Measurements from ENCODE around the gene MSI2. TPM values are rescaled to one million over a fixed set of nuclear protein-coding genes. Genes with fewer than 3 reads are reported as not detected.

Gene MSI2
- total RNA-seq, 1 experiment from 2014 or later, result 174 TPM

GRCh38 chr17:57625511-57625910 lies 369.2 kb downstream of the MSI2 start:
- POLR2A ChIA-PET, result no interaction called here
- H3K4me1 Mint-ChIP-seq (ENCODE audit: low read depth, unreplicated experiment), result no peaks in the 10 kb centered on the region
- CTCF ChIA-PET, result no interaction called here
- H3K36me3 Mint-ChIP-seq (ENCODE audit: insufficient read depth, unreplicated experiment), result peaks cover 47% of the 10 kb centered on the region
- H3K27ac Mint-ChIP-seq (ENCODE audit: unreplicated experiment), result no peak overlapping the region
- BruUV-seq (replicated peaks), result no TSS peak
- intact Hi-C loops (cut with micrococcal nuclease; ENCODE audit: unreplicated experiment), result no loop called here
- Histone ChIP-seq H3K27me3 (replicated peaks; ENCODE audit: control insufficient read depth, insufficient read depth, low read length) (no peaks in the 10 kb centered on the region), H3K36me3 (ENCODE audit: control insufficient read depth, insufficient read depth, low read length) (no peaks in the 10 kb centered on the region; the same call in 1 of the 2 replicates), H3K9me3 (no peaks in the 10 kb centered on the region), H3K4me1 (no peaks in the 10 kb centered on the region), H3K4me3 (ENCODE audit: low read depth, low read length) (no peak overlapping the region)
- no peak overlapping the region for H3K4me3 Mint-ChIP-seq (ENCODE audit: unreplicated experiment)
- H3K9me3 Mint-ChIP-seq (ENCODE audit: unreplicated experiment), result no peaks in the 10 kb centered on the region
- no peaks in the 10 kb centered on the region for H3K27me3 Mint-ChIP-seq (ENCODE audit: insufficient read depth, unreplicated experiment)
- TF ChIP-seq, protein P1, sequence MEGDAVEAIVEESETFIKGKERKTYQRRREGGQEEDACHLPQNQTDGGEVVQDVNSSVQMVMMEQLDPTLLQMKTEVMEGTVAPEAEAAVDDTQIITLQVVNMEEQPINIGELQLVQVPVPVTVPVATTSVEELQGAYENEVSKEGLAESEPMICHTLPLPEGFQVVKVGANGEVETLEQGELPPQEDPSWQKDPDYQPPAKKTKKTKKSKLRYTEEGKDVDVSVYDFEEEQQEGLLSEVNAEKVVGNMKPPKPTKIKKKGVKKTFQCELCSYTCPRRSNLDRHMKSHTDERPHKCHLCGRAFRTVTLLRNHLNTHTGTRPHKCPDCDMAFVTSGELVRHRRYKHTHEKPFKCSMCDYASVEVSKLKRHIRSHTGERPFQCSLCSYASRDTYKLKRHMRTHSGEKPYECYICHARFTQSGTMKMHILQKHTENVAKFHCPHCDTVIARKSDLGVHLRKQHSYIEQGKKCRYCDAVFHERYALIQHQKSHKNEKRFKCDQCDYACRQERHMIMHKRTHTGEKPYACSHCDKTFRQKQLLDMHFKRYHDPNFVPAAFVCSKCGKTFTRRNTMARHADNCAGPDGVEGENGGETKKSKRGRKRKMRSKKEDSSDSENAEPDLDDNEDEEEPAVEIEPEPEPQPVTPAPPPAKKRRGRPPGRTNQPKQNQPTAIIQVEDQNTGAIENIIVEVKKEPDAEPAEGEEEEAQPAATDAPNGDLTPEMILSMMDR (IDR thresholded peaks at IDR 0.05; ENCODE audit: insufficient read depth in 1 of 2, low read depth in 1 of 2, low read length in 1 of 2, severe bottlenecking in 1 of 2, unreplicated experiment in 1 of 2), result no peak
- no peak for DNase-seq

DNA sequence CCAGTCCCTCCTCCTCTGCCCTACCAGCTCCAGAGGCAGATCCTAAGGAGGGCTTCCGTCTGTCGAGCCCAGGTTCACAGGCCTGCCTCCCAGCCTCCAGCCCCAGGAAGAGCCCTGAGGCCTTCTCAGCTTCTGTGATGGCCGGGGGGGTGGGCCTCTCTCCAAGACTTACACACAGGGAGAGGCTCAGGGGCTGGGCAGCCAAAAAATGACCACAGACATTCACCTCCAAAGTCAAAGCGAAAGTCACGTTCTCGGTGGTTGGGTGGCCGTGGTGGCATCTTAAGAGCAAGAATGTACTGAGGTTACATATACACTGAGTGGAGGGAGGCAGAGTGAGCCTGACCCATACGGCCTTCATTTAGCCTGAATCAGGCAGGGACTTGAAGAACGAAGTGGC lies 369.6 kb downstream of the MSI2 start:
- Histone ChIP-seq H3K27me3 (replicated peaks; ENCODE audit: control insufficient read depth, insufficient read depth, low read length) (no peaks in the 10 kb centered on the region), H3K4me3 (ENCODE audit: low read depth, low read length) (no peak overlapping the region), H3K36me3 (ENCODE audit: control insufficient read depth, insufficient read depth, low read length) (no peaks in the 10 kb centered on the region; the same call in 1 of the 2 replicates), H3K9me3 (no peaks in the 10 kb centered on the region), H3K4me1 (no peaks in the 10 kb centered on the region)
- H3K27ac Mint-ChIP-seq (ENCODE audit: unreplicated experiment), result no peak overlapping the region
- H3K4me3 Mint-ChIP-seq (ENCODE audit: unreplicated experiment), result no peak overlapping the region
- peaks cover 47% of the 10 kb centered on the region for H3K36me3 Mint-ChIP-seq (ENCODE audit: insufficient read depth, unreplicated experiment)
- ChIA-PET CTCF (no interaction called here), POLR2A (no interaction called here)
- intact Hi-C loops (cut with micrococcal nuclease; ENCODE audit: unreplicated experiment), result no loop called here
- TF ChIP-seq, protein P1 (IDR thresholded peaks at IDR 0.05; ENCODE audit: insufficient read depth in 1 of 2, low read depth in 1 of 2, low read length in 1 of 2, severe bottlenecking in 1 of 2, unreplicated experiment in 1 of 2), result no peak
- DNase-seq, result no peak
- BruUV-seq (replicated peaks), result no TSS peak
- no peaks in the 10 kb centered on the region for H3K9me3 Mint-ChIP-seq (ENCODE audit: unreplicated experiment)
- H3K4me1 Mint-ChIP-seq (ENCODE audit: low read depth, unreplicated experiment), result no peaks in the 10 kb centered on the region
- H3K27me3 Mint-ChIP-seq (ENCODE audit: insufficient read depth, unreplicated experiment), result no peaks in the 10 kb centered on the region

DNA sequence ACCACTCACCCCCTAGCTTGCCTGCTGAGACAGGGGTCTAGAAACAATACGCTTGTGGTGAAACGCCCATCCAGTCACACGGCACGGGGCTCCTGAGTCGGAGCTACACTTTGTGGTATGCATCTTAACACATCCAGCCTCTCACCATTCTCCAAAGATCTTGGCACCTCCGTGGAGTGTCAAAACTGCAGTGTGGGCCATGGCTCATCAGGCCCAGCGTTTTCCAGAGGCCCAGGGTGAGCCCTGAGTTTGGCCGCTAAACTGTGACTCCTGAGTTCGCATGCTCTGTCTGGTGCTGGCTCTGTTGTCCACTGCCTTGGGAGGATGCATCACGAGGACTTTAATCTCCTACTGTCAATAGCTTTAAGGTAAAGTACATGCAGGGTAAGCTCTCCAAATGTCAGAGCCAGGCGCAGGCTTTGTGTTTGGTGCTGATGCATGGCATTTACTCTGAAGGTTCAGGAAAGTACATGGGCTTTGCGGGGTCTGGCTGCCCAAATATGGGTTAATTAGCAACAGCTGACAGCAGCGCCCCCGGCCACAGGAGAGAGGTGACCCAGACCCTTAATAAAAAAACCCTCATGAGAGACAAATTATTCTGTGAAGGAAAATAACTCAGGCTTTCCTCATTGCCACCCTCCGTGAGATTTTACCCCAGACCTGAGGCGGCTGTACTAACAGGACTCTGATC lies 370.3 kb downstream of the MSI2 start:
- no peak overlapping the region for H3K27ac Mint-ChIP-seq (ENCODE audit: unreplicated experiment)
- no peaks in the 10 kb centered on the region for H3K9me3 Mint-ChIP-seq (ENCODE audit: unreplicated experiment)
- Histone ChIP-seq H3K27me3 (replicated peaks; ENCODE audit: control insufficient read depth, insufficient read depth, low read length) (no peaks in the 10 kb centered on the region), H3K9me3 (no peaks in the 10 kb centered on the region), H3K4me1 (no peaks in the 10 kb centered on the region), H3K36me3 (ENCODE audit: control insufficient read depth, insufficient read depth, low read length) (no peaks in the 10 kb centered on the region; the same call in none of the 2 replicates), H3K4me3 (ENCODE audit: low read depth, low read length) (no peak overlapping the region)
- H3K27me3 Mint-ChIP-seq (ENCODE audit: insufficient read depth, unreplicated experiment), result no peaks in the 10 kb centered on the region
- no peaks in the 10 kb centered on the region for H3K4me1 Mint-ChIP-seq (ENCODE audit: low read depth, unreplicated experiment)
- DNase-seq, result no peak
- TF ChIP-seq, protein P1 (IDR thresholded peaks at IDR 0.05; ENCODE audit: insufficient read depth in 1 of 2, low read depth in 1 of 2, low read length in 1 of 2, severe bottlenecking in 1 of 2, unreplicated experiment in 1 of 2), result no peak
- no peak overlapping the region for H3K4me3 Mint-ChIP-seq (ENCODE audit: unreplicated experiment)
- ChIA-PET CTCF (no interaction called here), POLR2A (no interaction called here)
- intact Hi-C loops (cut with micrococcal nuclease; ENCODE audit: unreplicated experiment), result no loop called here
- no TSS peak for BruUV-seq (replicated peaks)
- H3K36me3 Mint-ChIP-seq (ENCODE audit: insufficient read depth, unreplicated experiment), result peaks cover 52% of the 10 kb centered on the region
